ENCODE data around the gene TMEM150B. TPM values are rescaled to one million over a fixed set of nuclear protein-coding genes. Genes with fewer than 3 reads are reported as not detected.

Gene TMEM150B
- total RNA-seq, 1 experiment from 2014 or later: not detected

GRCh38 chr19:55315956-55316525, 9.1 kb downstream of the TMEM150B start:
- Histone ChIP-seq H3K4me2 (ENCODE audit: low read length) (no peak overlapping the region), H3K27ac (ENCODE audit: low read length) (no peak overlapping the region), H3K9me2 (replicated peaks; ENCODE audit: low read length) (no peaks in the 10 kb centered on the region), H3F3A (ENCODE audit: low read length, unreplicated experiment) (no peaks in the 10 kb centered on the region), H3K27me3 (ENCODE audit: low read length) (no peaks in the 10 kb centered on the region), H4K20me1 (ENCODE audit: low read length) (no peaks in the 10 kb centered on the region), H2AFZ (ENCODE audit: low read length) (no peak overlapping the region), H3K36me3 (ENCODE audit: low read depth, low read length) (no peaks in the 10 kb centered on the region), H3K4me1 (ENCODE audit: insufficient read depth, low read length) (no peaks in the 10 kb centered on the region), H3K9ac (ENCODE audit: low read length) (no peak overlapping the region), H3K9me3 (ENCODE audit: low read length) (no peaks in the 10 kb centered on the region), H3K79me2 (ENCODE audit: low read length) (no peaks in the 10 kb centered on the region), H3K4me3 (ENCODE audit: low read length) (no peak overlapping the region)
- CTCF ChIA-PET: no interaction called here
- no peak for DNase-seq
- no TSS peak for BruUV-seq (replicated peaks)
- POLR2A ChIA-PET (ENCODE audit: unreplicated experiment): no interaction called here
- no peak for TF ChIP-seq CTCF (conservative IDR thresholded peaks at IDR 0.05; ENCODE audit: low read depth, low read length)
- TF ChIP-seq EZH2phosphoT487 (IDR thresholded peaks at IDR 0.05; ENCODE audit: borderline replicate concordance, low read length): no peak
- TF ChIP-seq EZH2 (IDR thresholded peaks at IDR 0.05; ENCODE audit: low read length, unreplicated experiment): no peak
- ATAC-seq: no peak
- intact Hi-C loops (cut with micrococcal nuclease): no loop called here

- Histone ChIP-seq H3K4me3 (ENCODE audit: low read length) (no peak overlapping the region), H3K9me2 (replicated peaks; ENCODE audit: low read length) (no peaks in the 10 kb centered on the region), H3K27me3 (ENCODE audit: low read length) (no peaks in the 10 kb centered on the region), H2AFZ (ENCODE audit: low read length) (no peak overlapping the region), H3K27ac (ENCODE audit: low read length) (no peak overlapping the region), H3K4me1 (ENCODE audit: insufficient read depth, low read length) (no peaks in the 10 kb centered on the region), H3K9ac (ENCODE audit: low read length) (no peak overlapping the region), H3K4me2 (ENCODE audit: low read length) (no peak overlapping the region), H3K36me3 (ENCODE audit: low read depth, low read length) (no peaks in the 10 kb centered on the region), H3K9me3 (ENCODE audit: low read length) (no peaks in the 10 kb centered on the region), H3K79me2 (ENCODE audit: low read length) (no peaks in the 10 kb centered on the region), H3F3A (ENCODE audit: low read length, unreplicated experiment) (no peaks in the 10 kb centered on the region), H4K20me1 (ENCODE audit: low read length) (no peaks in the 10 kb centered on the region)
- no peak for ATAC-seq
- intact Hi-C loops (cut with micrococcal nuclease): no loop called here
- TF ChIP-seq EZH2phosphoT487 (IDR thresholded peaks at IDR 0.05; ENCODE audit: borderline replicate concordance, low read length) (no peak), CTCF (conservative IDR thresholded peaks at IDR 0.05; ENCODE audit: low read depth, low read length) (no peak), EZH2 (IDR thresholded peaks at IDR 0.05; ENCODE audit: low read length, unreplicated experiment) (no peak)
- BruUV-seq (replicated peaks): no TSS peak
- no peak for DNase-seq
- POLR2A ChIA-PET (ENCODE audit: unreplicated experiment): no interaction called here
- CTCF ChIA-PET: no interaction called here
Measured at GRCh38 chr19:55314396-55314795, 10.7 kb downstream of the TMEM150B start.

- Histone ChIP-seq H3F3A (ENCODE audit: low read length, unreplicated experiment) (no peaks in the 10 kb centered on the region), H3K79me2 (ENCODE audit: low read length) (no peaks in the 10 kb centered on the region), H4K20me1 (ENCODE audit: low read length) (no peaks in the 10 kb centered on the region), H3K36me3 (ENCODE audit: low read depth, low read length) (no peaks in the 10 kb centered on the region), H2AFZ (ENCODE audit: low read length) (no peak overlapping the region), H3K4me3 (ENCODE audit: low read length) (no peak overlapping the region), H3K4me2 (ENCODE audit: low read length) (no peak overlapping the region), H3K27ac (ENCODE audit: low read length) (no peak overlapping the region), H3K9ac (ENCODE audit: low read length) (no peak overlapping the region), H3K4me1 (ENCODE audit: insufficient read depth, low read length) (no peaks in the 10 kb centered on the region), H3K9me2 (replicated peaks; ENCODE audit: low read length) (no peaks in the 10 kb centered on the region), H3K9me3 (ENCODE audit: low read length) (no peaks in the 10 kb centered on the region), H3K27me3 (ENCODE audit: low read length) (no peaks in the 10 kb centered on the region)
- CTCF ChIA-PET: no interaction called here
- DNase-seq (no peak), ATAC-seq (no peak)
- intact Hi-C loops (cut with micrococcal nuclease): no loop called here
- no TSS peak for BruUV-seq (replicated peaks)
- TF ChIP-seq CTCF (conservative IDR thresholded peaks at IDR 0.05; ENCODE audit: low read depth, low read length): no peak
- TF ChIP-seq EZH2phosphoT487 (IDR thresholded peaks at IDR 0.05; ENCODE audit: borderline replicate concordance, low read length): no peak
- TF ChIP-seq EZH2 (IDR thresholded peaks at IDR 0.05; ENCODE audit: low read length, unreplicated experiment): no peak
- POLR2A ChIA-PET (ENCODE audit: unreplicated experiment): no interaction called here
Measured at GRCh38 chr19:55312621-55313512, 12.3 kb downstream of the TMEM150B start.

All from PC-3 (cell line).